Suprapubic skin (tissue), 4 donors: ENCODE measurements around the gene IFRD1. TPM values are rescaled to one million over a fixed set of nuclear protein-coding genes. Genes with fewer than 3 reads are reported as not detected.

Experiments
- DNase-seq, 2 donors: peaks; one replicate each; pipeline ENCODE4 v3.0.0-alpha.2; 2019; ENCODE audit warnings: low spot score in 2 of 2
- H3K27ac ChIP-seq: fragments of 200-600 bp; sonication (generic); one replicate; pipeline ENCODE4 v1.5.1; 2019
- H3K27me3 ChIP-seq: fragments of 200-600 bp; sonication (generic); one replicate; pipeline ENCODE4 v1.5.1; 2019
- H3K36me3 ChIP-seq: fragments of 200-600 bp; sonication (generic); one replicate; pipeline ENCODE4 v1.5.1; 2019
- H3K4me1 ChIP-seq: fragments of 200-600 bp; sonication (generic); one replicate; pipeline ENCODE4 v1.5.1; 2019
- H3K4me3 ChIP-seq: fragments of 200-600 bp; sonication (generic); one replicate; pipeline ENCODE4 v1.5.1; 2019; ENCODE audit warnings: mild to moderate bottlenecking
- H3K9me3 ChIP-seq: fragments of 200-600 bp; sonication (generic); one replicate; pipeline ENCODE4 v1.5.1; 2019
- CTCF ChIP-seq, 2 donors: fragments of 200-600 bp in 1 of 2; fragments of 450-650 bp in 1 of 2; sonication (generic) in 1 of 2; IDR thresholded peaks; one replicate each; pipeline ENCODE4 v1.5.1; 2016 to 2019; ENCODE audit warnings: antibody characterized with exemption in 2 of 2, mild to moderate bottlenecking in 1 of 2, moderate library complexity in 1 of 2
- EP300 ChIP-seq: sonication (generic); formaldehyde crosslinking; IDR thresholded peaks from one replicate; pipeline ENCODE4 v1.6.1; 2017; ENCODE audit warnings: antibody characterized with exemption
- POLR2A ChIP-seq, 2 donors: fragments of 450-650 bp; IDR thresholded peaks; one replicate each; pipeline ENCODE4 v1.6.1; 2017; ENCODE audit warnings: antibody characterized with exemption in 2 of 2, mild to moderate bottlenecking in 2 of 2, moderate library complexity in 2 of 2
- POLR2AphosphoS5 ChIP-seq, 3 donors: sonication (generic); formaldehyde crosslinking; IDR thresholded peaks; one replicate each; pipeline ENCODE4 v1.6.1; 2017; ENCODE audit warnings: antibody characterized with exemption in 3 of 3
- WGBS: methylation state at CpG from one replicate; pipeline ENCODE4 v1.1.5; 2018; 5-methylcytosine and 5-hydroxymethylcytosine counted together
- total RNA-seq, 4 donors: library from RNA; depleted of rRNA; stranded (reverse); fragments of >200 nt; gene quantifications; one replicate each; pipeline ENCODE4 v1.1.0, GENCODE V29; 2016

Gene IFRD1
- total RNA-seq, 4 donors from 2014 or later = 30.7 to 81.4 (median 44.6) TPM

- DNase-seq = no peak
- H3K9me3 ChIP-seq = no peaks in the 10 kb centered on the region
- H3K4me1 ChIP-seq = peaks cover 8% of the 10 kb centered on the region
- TF ChIP-seq POLR2A (IDR thresholded peaks at IDR 0.05) (no peak), CTCF (IDR thresholded peaks at IDR 0.05) (no peak), EP300 (no peak), POLR2AphosphoS5 (IDR thresholded peaks at IDR 0.05) (no peak)
- no peaks in the 10 kb centered on the region for H3K36me3 ChIP-seq
- no peak overlapping the region for H3K27ac ChIP-seq
- no peaks in the 10 kb centered on the region for H3K27me3 ChIP-seq
- no peak overlapping the region for H3K4me3 ChIP-seq
- WGBS = 82% methylated on average over 3 of the region's 3 CpGs
These were observed 3.8 kb upstream of the IFRD1 start for GRCh38 chr7:112446431-112446830.

- 86% methylated on average over 3 of the region's 3 CpGs for WGBS
- no peak overlapping the region for H3K27ac ChIP-seq
These were observed 2.9 kb upstream of the IFRD1 start for GRCh38 chr7:112447406-112447805.

GRCh38 chr7:112448381-112448780, 1.9 kb upstream of the IFRD1 start:
- TF ChIP-seq POLR2AphosphoS5 (IDR thresholded peaks at IDR 0.05) (no peak), CTCF (IDR thresholded peaks at IDR 0.05) (no peak), POLR2A (IDR thresholded peaks at IDR 0.05) (no peak), EP300 (no peak)
- DNase-seq = no peak
- Histone ChIP-seq H3K4me3 (no peak overlapping the region), H3K4me1 (peaks cover 27% of the 10 kb centered on the region), H3K27me3 (no peaks in the 10 kb centered on the region), H3K9me3 (no peaks in the 10 kb centered on the region), H3K36me3 (no peaks in the 10 kb centered on the region), H3K27ac (peak overlapping the region; percentile 94)
- 70% methylated on average over 2 of the region's 2 CpGs for WGBS

More at GRCh38 chr7:112447406-112447805, 2.9 kb upstream of the IFRD1 start:
- no peak for DNase-seq
- TF ChIP-seq EP300 (no peak), CTCF (IDR thresholded peaks at IDR 0.05) (no peak), POLR2A (IDR thresholded peaks at IDR 0.05) (no peak), POLR2AphosphoS5 (IDR thresholded peaks at IDR 0.05) (no peak)
- Histone ChIP-seq H3K9me3 (no peaks in the 10 kb centered on the region), H3K4me3 (no peak overlapping the region), H3K4me1 (peaks cover 17% of the 10 kb centered on the region), H3K36me3 (no peaks in the 10 kb centered on the region), H3K27me3 (no peaks in the 10 kb centered on the region)

- H3K4me3 ChIP-seq = no peak overlapping the region
- TF ChIP-seq EP300 (no peak), POLR2A (IDR thresholded peaks at IDR 0.05) (no peak), POLR2AphosphoS5 (IDR thresholded peaks at IDR 0.05) (no peak), CTCF (IDR thresholded peaks at IDR 0.05) (no peak)
- H3K27ac ChIP-seq = peak overlapping the region; percentile 94
- 36% methylated on average over 3 of the region's 3 CpGs for WGBS
- H3K4me1 ChIP-seq = peaks cover 32% of the 10 kb centered on the region
- no peaks in the 10 kb centered on the region for H3K36me3 ChIP-seq
- no peak for DNase-seq
- no peaks in the 10 kb centered on the region for H3K9me3 ChIP-seq
- H3K27me3 ChIP-seq = no peaks in the 10 kb centered on the region
These were observed 1.4 kb upstream of the IFRD1 start for GRCh38 chr7:112448891-112449290.

DNA sequence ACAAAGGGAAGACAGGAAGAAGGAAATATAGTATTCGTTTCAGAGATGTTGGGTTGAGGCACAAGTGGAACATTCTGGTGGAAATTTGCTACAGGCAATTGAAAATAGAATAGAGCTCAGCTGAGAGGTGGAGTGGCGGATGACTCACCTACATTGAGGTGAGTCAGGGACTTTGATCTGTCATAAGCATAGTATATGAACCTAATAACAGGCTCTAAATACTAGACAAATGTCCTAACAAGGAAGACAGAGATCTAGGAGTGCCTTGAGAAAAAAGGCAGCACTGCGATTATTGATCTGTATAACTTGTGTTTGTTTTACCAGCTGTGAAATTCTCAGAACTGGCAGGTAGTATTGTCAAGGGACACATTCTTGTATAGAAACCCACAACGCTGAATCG, 907 bp upstream of the IFRD1 start:
- 27% methylated on average over 5 of the region's 5 CpGs for WGBS
- Histone ChIP-seq H3K27ac (peak overlapping the region; percentile 94), H3K4me1 (peaks cover 37% of the 10 kb centered on the region), H3K36me3 (no peaks in the 10 kb centered on the region), H3K4me3 (peak overlapping the region; percentile 71), H3K9me3 (no peaks in the 10 kb centered on the region), H3K27me3 (no peaks in the 10 kb centered on the region)
- no peak for DNase-seq
- no peak for TF ChIP-seq EP300
- TF ChIP-seq POLR2A (IDR thresholded peaks at IDR 0.05) = no peak
- no peak for TF ChIP-seq CTCF (IDR thresholded peaks at IDR 0.05)
- peak in 1 of 3 donors; percentile 32 for TF ChIP-seq POLR2AphosphoS5 (IDR thresholded peaks at IDR 0.05)
